ENCODE measurements around the gene SLC38A9.

SLC38A9 gene

GRCh38 chr5:55636177-55636576 lies 75.9 kb downstream of the SLC38A9 start:
- in situ Hi-C loops (cut with MboI; ENCODE audit: low sequenced_read_pairs, unreplicated experiment): no loop called here
- no peak for DNase-seq (ENCODE audit: low spot score)
- TF ChIP-seq CTCF (IDR thresholded peaks at IDR 0.05; ENCODE audit: borderline replicate concordance, control extremely low read depth, extremely low read depth, insufficient read depth, missing control alignments): no peak

- DNase-seq (ENCODE audit: low spot score): no peak
- in situ Hi-C loops (cut with MboI; ENCODE audit: low sequenced_read_pairs, unreplicated experiment): no loop called here
- TF ChIP-seq CTCF (IDR thresholded peaks at IDR 0.05; ENCODE audit: borderline replicate concordance, control extremely low read depth, extremely low read depth, insufficient read depth, missing control alignments): no peak
Measured at GRCh38 chr5:55634866-55635265, 77.3 kb downstream of the SLC38A9 start.

- no peak for DNase-seq (ENCODE audit: low spot score)
- in situ Hi-C loops (cut with MboI; ENCODE audit: low sequenced_read_pairs, unreplicated experiment): no loop called here
Measured at GRCh38 chr5:55634209-55634805, 77.8 kb downstream of the SLC38A9 start.

GRCh38 chr5:55633574-55634208 lies 78.4 kb downstream of the SLC38A9 start:
- in situ Hi-C loops (cut with MboI; ENCODE audit: low sequenced_read_pairs, unreplicated experiment): no loop called here
- no peak for DNase-seq (ENCODE audit: low spot score)
- no peak for TF ChIP-seq CTCF (IDR thresholded peaks at IDR 0.05; ENCODE audit: borderline replicate concordance, control extremely low read depth, extremely low read depth, insufficient read depth, missing control alignments)

More at GRCh38 chr5:55634209-55634805, 77.8 kb downstream of the SLC38A9 start:
- TF ChIP-seq CTCF (IDR thresholded peaks at IDR 0.05; ENCODE audit: borderline replicate concordance, control extremely low read depth, extremely low read depth, insufficient read depth, missing control alignments): no peak

- in situ Hi-C loops (cut with MboI; ENCODE audit: low sequenced_read_pairs, unreplicated experiment): no loop called here
- no peak for DNase-seq (ENCODE audit: low spot score)
- no peak for TF ChIP-seq CTCF (IDR thresholded peaks at IDR 0.05; ENCODE audit: borderline replicate concordance, control extremely low read depth, extremely low read depth, insufficient read depth, missing control alignments)
Measured at GRCh38 chr5:55629815-55630214, 82.3 kb downstream of the SLC38A9 start.

GRCh38 chr5:55626790-55627189 lies 85.3 kb downstream of the SLC38A9 start:
- no peak for DNase-seq (ENCODE audit: low spot score)
- TF ChIP-seq CTCF (IDR thresholded peaks at IDR 0.05; ENCODE audit: borderline replicate concordance, control extremely low read depth, extremely low read depth, insufficient read depth, missing control alignments): no peak
- in situ Hi-C loops (cut with MboI; ENCODE audit: low sequenced_read_pairs, unreplicated experiment): no loop called here

Data from GM13976 (cell line).